Lung (tissue), 12 donors: Measurements from ENCODE around the gene RNF19B. TPM values are rescaled to one million over a fixed set of nuclear protein-coding genes. Genes with fewer than 3 reads are reported as not detected.

Experiments used
- ATAC-seq: fragments of 200-7000 bp; cut with Tn5 transposase; one replicate; pipeline ENCODE4 v1.9.1; 2020; ENCODE audit warnings: moderate number of reproducible peaks; ENCODE audit not compliant: insufficient read depth, low FRiP score
- DNase-seq, 3 donors: peaks; one replicate each; pipeline ENCODE4 v3.0.0-alpha.2; 2013 to 2017
- H3K27ac ChIP-seq, 2 donors: one replicate each; pipeline ENCODE4 v1.5.1; 2013; ENCODE audit warnings: mild to moderate bottlenecking in 2 of 2, moderate library complexity in 2 of 2, control low read depth in 1 of 2, inconsistent platforms in 1 of 2, low read depth in 1 of 2, low read length in 1 of 2
- H3K27me3 ChIP-seq, 3 donors: one replicate each; pipeline ENCODE4 v1.5.1; 2013; ENCODE audit warnings: low read length in 2 of 3; ENCODE audit not compliant: control insufficient read depth in 3 of 3, insufficient read depth in 3 of 3
- H3K36me3 ChIP-seq, 4 donors: one replicate each; pipeline ENCODE4 v1.5.1; 2013; ENCODE audit warnings: low read length in 4 of 4, mild to moderate bottlenecking in 1 of 4, moderate library complexity in 1 of 4; ENCODE audit not compliant: control insufficient read depth in 4 of 4, insufficient read depth in 4 of 4
- H3K4me1 ChIP-seq, 5 donors: one replicate each; pipeline ENCODE4 v1.5.1; 2013; ENCODE audit warnings: low read length in 5 of 5, mild to moderate bottlenecking in 2 of 5, moderate library complexity in 1 of 5; ENCODE audit not compliant: control insufficient read depth in 5 of 5, insufficient read depth in 5 of 5
- H3K4me3 ChIP-seq: one replicate; pipeline ENCODE4 v1.5.1; 2013; ENCODE audit warnings: mild to moderate bottlenecking, control low read depth, moderate library complexity
- H3K9ac ChIP-seq, 2 donors: one replicate each; pipeline ENCODE4 v1.5.1; 2013; ENCODE audit warnings: low read length in 2 of 2, control low read depth in 1 of 2; ENCODE audit not compliant: insufficient read depth in 1 of 2
- H3K9me3 ChIP-seq, 4 donors: one replicate each; pipeline ENCODE4 v1.5.1; 2013; ENCODE audit warnings: low read length in 3 of 4, mild to moderate bottlenecking in 1 of 4, moderate library complexity in 1 of 4; ENCODE audit not compliant: control insufficient read depth in 4 of 4, insufficient read depth in 3 of 4
- WGBS, 2 donors: extraction: QIAGEN DNeasy Blood & Tissue Kit; methylation state at CpG; one replicate each; pipeline ENCODE4 v1.1.7; 2013; 5-methylcytosine and 5-hydroxymethylcytosine counted together
- polyA plus RNA-seq, 2 donors: library from polyadenylated mRNA; stranded (reverse); fragments of 200-250 nt; gene quantifications; one replicate each; pipeline ENCODE4 v1.2.1, GENCODE V29; 2013
- total RNA-seq, 2 donors: library from RNA; depleted of rRNA in 1 of 2; stranded (reverse); fragments of >200 nt in 1 of 2; gene quantifications; one replicate each; pipeline ENCODE4 v1.2.1, GENCODE V29; 2014 to 2021
- TF ChIP-seq, protein P1 (sequence below): IDR thresholded peaks from 2 replicates; pipeline ENCODE4 v1.5.1; 2012; ENCODE audit warnings: mild to moderate bottlenecking; ENCODE audit errors: control extremely low read depth, extremely low read depth
- donor health status: control.
- donor health status: control.
- donor health status: Bipolar disorder and iron deficiency.
- donor health status: healthy.
- donor health status: DM: yes; HTN: yes; CAD: no.

Gene RNF19B
- total and polyA plus RNA-seq, 4 donors, result 5.1 to 65.9 (median 26.8) TPM

DNA sequence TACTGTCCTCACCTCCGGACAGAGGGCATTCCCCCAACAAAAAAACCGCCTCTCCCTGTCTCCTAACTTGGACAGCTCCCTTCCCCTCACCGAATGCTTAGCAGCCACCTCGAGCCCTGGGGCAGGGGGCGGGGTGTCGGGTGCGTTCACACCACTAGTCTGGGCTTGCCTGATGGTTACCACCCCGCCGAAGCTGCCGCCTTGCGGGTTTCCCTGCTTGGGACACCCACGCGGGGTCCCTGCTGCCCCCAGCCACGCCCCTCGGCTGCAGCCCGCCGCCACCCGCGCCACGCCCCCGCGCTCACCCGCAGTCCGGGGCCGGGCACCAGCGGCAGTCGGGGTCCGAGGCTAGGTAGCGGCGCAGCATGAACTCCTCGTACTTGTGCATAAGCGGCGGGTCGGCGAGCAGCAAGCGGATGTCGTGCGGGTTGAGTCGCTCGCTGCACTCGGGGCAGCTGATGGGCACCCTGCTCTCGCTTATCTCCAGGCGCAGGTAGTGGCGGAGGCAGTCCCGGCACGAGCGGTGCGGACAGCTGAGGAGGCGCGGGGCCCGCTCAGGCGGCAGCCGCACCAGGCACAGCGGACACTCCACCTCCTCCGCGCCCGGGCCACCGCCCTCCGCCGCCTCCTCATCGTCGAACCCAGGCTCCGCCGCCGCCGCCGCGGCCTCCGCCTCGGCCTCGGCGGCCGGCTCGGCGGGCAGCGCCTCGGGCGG lies 706 bp downstream of the RNF19B start:
- peak overlapping the region; percentile 78 to 92 for H3K27ac ChIP-seq
- H3K9ac ChIP-seq, result no peak overlapping the region
- WGBS, 2 donors, result 0 to 1% methylated on average over 46 to 78 of the region's 78 CpGs
- ATAC-seq (peak; percentile 28), DNase-seq (peak; percentile 58 to 71 (median 60))
- H3K36me3 ChIP-seq, result no peaks in the 10 kb centered on the region
- TF ChIP-seq, protein P1, sequence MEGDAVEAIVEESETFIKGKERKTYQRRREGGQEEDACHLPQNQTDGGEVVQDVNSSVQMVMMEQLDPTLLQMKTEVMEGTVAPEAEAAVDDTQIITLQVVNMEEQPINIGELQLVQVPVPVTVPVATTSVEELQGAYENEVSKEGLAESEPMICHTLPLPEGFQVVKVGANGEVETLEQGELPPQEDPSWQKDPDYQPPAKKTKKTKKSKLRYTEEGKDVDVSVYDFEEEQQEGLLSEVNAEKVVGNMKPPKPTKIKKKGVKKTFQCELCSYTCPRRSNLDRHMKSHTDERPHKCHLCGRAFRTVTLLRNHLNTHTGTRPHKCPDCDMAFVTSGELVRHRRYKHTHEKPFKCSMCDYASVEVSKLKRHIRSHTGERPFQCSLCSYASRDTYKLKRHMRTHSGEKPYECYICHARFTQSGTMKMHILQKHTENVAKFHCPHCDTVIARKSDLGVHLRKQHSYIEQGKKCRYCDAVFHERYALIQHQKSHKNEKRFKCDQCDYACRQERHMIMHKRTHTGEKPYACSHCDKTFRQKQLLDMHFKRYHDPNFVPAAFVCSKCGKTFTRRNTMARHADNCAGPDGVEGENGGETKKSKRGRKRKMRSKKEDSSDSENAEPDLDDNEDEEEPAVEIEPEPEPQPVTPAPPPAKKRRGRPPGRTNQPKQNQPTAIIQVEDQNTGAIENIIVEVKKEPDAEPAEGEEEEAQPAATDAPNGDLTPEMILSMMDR, result no peak
- H3K4me3 ChIP-seq, result peak overlapping the region; percentile 92
- peaks cover 0 to 4% (median 0%) of the 10 kb centered on the region in 3 donors for H3K27me3 ChIP-seq
- H3K9me3 ChIP-seq, result no peaks in the 10 kb centered on the region
- H3K4me1 ChIP-seq, result peaks cover 0 to 17% (median 6%) of the 10 kb centered on the region in 5 donors

DNA sequence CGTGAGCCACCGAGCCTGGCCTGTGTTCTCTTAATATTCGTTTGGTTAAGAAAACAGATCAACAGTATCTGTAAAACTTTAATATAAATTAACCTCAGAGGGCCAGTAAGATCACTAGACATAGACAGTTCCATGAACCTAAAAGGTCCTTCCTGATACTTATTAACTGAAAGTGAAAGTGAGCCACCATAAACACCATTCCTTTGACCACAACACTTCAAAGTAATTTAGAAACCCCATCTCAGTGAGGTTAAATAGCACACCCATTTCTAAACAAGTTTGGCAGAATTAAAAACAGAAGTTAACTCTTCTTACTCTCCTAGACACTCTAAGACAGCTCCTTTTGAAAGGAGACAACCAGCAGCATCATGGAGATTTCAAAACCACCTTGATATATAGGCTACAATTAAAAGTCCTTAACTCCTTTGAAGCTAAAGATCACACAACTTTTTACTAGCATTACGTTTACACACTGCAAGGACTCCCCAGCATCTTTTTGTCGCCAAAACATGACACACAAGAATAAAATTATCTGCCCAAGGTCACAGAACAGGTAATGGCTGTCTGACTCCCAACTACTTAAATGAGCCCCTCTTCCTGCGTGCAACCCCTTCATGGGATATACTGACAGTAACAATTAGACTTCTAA lies 2.2 kb downstream of the RNF19B start:
- H3K27me3 ChIP-seq, result no peaks in the 10 kb centered on the region
- H3K9ac ChIP-seq, result peak overlapping the region in 1 of 2 donors; percentile 17
- H3K36me3 ChIP-seq, result no peaks in the 10 kb centered on the region
- DNase-seq, result no peak
- WGBS, 2 donors, result 25 to 44% methylated on average over 6 of the region's 6 CpGs
- no peaks in the 10 kb centered on the region for H3K9me3 ChIP-seq
- H3K4me3 ChIP-seq, result peak overlapping the region; percentile 11
- peaks cover 0 to 17% (median 6%) of the 10 kb centered on the region in 5 donors for H3K4me1 ChIP-seq
- ATAC-seq, result no peak
- no peak overlapping the region for H3K27ac ChIP-seq
- TF ChIP-seq, protein P1, result no peak

GRCh38 chr1:32960819-32961355 lies 3.7 kb downstream of the RNF19B start:
- Histone ChIP-seq H3K4me1 (peaks cover 2 to 17% (median 6%) of the 10 kb centered on the region in 5 donors), H3K4me3 (no peak overlapping the region), H3K27me3 (no peaks in the 10 kb centered on the region), H3K9ac (no peak overlapping the region), H3K9me3 (no peaks in the 10 kb centered on the region), H3K27ac (no peak overlapping the region), H3K36me3 (peaks cover 0 to 2% (median 0%) of the 10 kb centered on the region in 4 donors)
- no peak for ATAC-seq
- DNase-seq, result no peak
- 54 to 69% methylated on average over 8 of the region's 8 CpGs for WGBS, 2 donors
- TF ChIP-seq, protein P1, result no peak
